ENCODE results near the gene KCTD3.

The KCTD3 gene

DNA sequence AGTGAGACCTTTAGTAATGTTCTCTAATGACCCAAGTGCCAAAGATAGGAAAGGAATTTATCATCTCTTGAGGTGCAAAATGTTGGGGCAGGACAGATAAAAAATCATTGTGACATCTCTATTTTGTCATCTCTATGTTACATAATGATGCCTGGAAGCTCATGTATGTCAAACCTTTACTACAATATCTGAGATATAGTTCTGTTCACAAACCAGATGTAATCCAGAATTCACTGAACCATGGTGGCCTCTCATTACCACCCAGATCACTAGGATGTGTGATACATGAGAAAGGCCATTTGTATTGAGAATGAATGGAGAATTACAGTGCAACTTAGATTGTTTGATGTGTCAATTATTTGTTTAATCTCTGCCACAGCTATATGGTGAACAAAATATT, 22.0 kb upstream of the KCTD3 start:
- Histone ChIP-seq H3K9ac (ENCODE audit: low read length) (no peak overlapping the region), H3K36me3 (replicated peaks; ENCODE audit: insufficient read depth, low read length) (no peaks in the 10 kb centered on the region), H3K9me3 (replicated peaks; ENCODE audit: insufficient read depth, low read length) (no peaks in the 10 kb centered on the region), H2AFZ (ENCODE audit: low read length) (no peak overlapping the region), H4K20me1 (ENCODE audit: insufficient read depth, low read length) (no peaks in the 10 kb centered on the region), H3K9me2 (replicated peaks; ENCODE audit: insufficient read depth, low read length) (no peaks in the 10 kb centered on the region), H3F3A (ENCODE audit: insufficient read depth, low read length) (peaks cover 9% of the 10 kb centered on the region), H3K27me3 (replicated peaks; ENCODE audit: insufficient read depth, low read length) (no peaks in the 10 kb centered on the region), H3K4me3 (ENCODE audit: low read length) (no peak overlapping the region), H3K4me2 (ENCODE audit: low read depth, low read length) (no peak overlapping the region), H3K27ac (ENCODE audit: low read length) (no peak overlapping the region), H3K79me2 (ENCODE audit: low read length) (no peaks in the 10 kb centered on the region), H3K4me1 (ENCODE audit: low read length) (peaks cover 9% of the 10 kb centered on the region)
- TF ChIP-seq, protein P1, sequence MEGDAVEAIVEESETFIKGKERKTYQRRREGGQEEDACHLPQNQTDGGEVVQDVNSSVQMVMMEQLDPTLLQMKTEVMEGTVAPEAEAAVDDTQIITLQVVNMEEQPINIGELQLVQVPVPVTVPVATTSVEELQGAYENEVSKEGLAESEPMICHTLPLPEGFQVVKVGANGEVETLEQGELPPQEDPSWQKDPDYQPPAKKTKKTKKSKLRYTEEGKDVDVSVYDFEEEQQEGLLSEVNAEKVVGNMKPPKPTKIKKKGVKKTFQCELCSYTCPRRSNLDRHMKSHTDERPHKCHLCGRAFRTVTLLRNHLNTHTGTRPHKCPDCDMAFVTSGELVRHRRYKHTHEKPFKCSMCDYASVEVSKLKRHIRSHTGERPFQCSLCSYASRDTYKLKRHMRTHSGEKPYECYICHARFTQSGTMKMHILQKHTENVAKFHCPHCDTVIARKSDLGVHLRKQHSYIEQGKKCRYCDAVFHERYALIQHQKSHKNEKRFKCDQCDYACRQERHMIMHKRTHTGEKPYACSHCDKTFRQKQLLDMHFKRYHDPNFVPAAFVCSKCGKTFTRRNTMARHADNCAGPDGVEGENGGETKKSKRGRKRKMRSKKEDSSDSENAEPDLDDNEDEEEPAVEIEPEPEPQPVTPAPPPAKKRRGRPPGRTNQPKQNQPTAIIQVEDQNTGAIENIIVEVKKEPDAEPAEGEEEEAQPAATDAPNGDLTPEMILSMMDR (IDR thresholded peaks at IDR 0.05; ENCODE audit: low read length): no peak
- TF ChIP-seq EZH2 (optimal IDR thresholded peaks at IDR 0.05; ENCODE audit: low read depth, low read length): no peak
- no peak for DNase-seq

DNA sequence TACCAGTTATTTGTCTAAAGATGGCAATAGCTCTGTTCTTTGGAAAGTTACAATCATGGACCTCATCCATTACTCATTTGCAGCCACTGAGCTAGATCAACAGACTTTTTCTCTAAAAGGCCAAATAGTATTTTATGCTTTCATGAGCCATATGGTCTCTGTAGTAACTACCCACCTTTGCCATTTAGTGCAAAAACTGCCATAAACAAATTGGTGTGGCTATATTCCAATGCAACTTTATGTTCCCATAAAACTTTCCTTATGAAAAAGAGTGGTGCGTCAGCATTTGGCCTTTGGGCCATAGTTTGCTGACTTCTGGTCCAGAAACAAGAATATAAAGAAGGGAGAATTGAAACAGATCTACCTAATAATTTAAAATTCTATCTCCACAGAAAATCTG, 20.1 kb upstream of the KCTD3 start:
- Histone ChIP-seq H3K36me3 (replicated peaks; ENCODE audit: insufficient read depth, low read length) (no peaks in the 10 kb centered on the region), H3K9me3 (replicated peaks; ENCODE audit: insufficient read depth, low read length) (no peaks in the 10 kb centered on the region), H3F3A (ENCODE audit: insufficient read depth, low read length) (peaks cover 9% of the 10 kb centered on the region), H3K9ac (ENCODE audit: low read length) (no peak overlapping the region), H3K79me2 (ENCODE audit: low read length) (no peaks in the 10 kb centered on the region), H2AFZ (ENCODE audit: low read length) (no peak overlapping the region), H3K27me3 (replicated peaks; ENCODE audit: insufficient read depth, low read length) (no peaks in the 10 kb centered on the region), H4K20me1 (ENCODE audit: insufficient read depth, low read length) (no peaks in the 10 kb centered on the region), H3K4me3 (ENCODE audit: low read length) (no peak overlapping the region), H3K4me2 (ENCODE audit: low read depth, low read length) (no peak overlapping the region), H3K9me2 (replicated peaks; ENCODE audit: insufficient read depth, low read length) (no peaks in the 10 kb centered on the region), H3K4me1 (ENCODE audit: low read length) (peaks cover 22% of the 10 kb centered on the region), H3K27ac (ENCODE audit: low read length) (no peak overlapping the region)
- DNase-seq: no peak
- TF ChIP-seq, protein P1 (IDR thresholded peaks at IDR 0.05; ENCODE audit: low read length): no peak
- TF ChIP-seq EZH2phosphoT487 (IDR thresholded peaks at IDR 0.05; ENCODE audit: low read length) (no peak), EZH2 (optimal IDR thresholded peaks at IDR 0.05; ENCODE audit: low read depth, low read length) (no peak)

DNA sequence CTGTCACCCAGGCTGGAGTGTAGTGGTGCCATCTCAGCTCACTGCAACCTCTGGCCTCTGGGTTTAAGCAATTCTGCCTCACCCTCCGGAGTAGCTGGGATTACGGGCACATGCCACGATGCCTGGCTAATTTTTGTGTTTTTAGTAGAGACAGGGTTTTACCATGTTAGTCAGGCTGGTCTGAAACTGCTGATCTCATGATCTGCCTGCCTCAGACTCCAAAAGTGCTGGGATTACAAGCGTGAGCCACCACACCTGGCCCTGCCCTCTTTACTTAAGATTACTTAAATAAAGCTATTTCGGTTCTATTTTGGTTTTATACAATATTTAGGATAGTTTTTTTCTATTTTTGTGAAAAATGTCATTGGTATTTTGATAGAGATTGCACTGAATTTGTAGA, 15.3 kb upstream of the KCTD3 start:
- Histone ChIP-seq H3K27me3 (replicated peaks; ENCODE audit: insufficient read depth, low read length) (no peaks in the 10 kb centered on the region), H3K79me2 (ENCODE audit: low read length) (no peaks in the 10 kb centered on the region), H4K20me1 (ENCODE audit: insufficient read depth, low read length) (no peaks in the 10 kb centered on the region), H3K9me3 (replicated peaks; ENCODE audit: insufficient read depth, low read length) (no peaks in the 10 kb centered on the region), H3K4me1 (ENCODE audit: low read length) (peaks cover 16% of the 10 kb centered on the region), H3K9ac (ENCODE audit: low read length) (no peak overlapping the region), H2AFZ (ENCODE audit: low read length) (0 out of 2 replicates have a peak overlapping the region, but pooled peaks have one; percentile 4), H3K27ac (ENCODE audit: low read length) (peak overlapping the region; percentile 48; the same call in 1 of the 2 replicates), H3K4me2 (ENCODE audit: low read depth, low read length) (peak overlapping the region; percentile 14; the same call in 1 of the 2 replicates), H3K36me3 (replicated peaks; ENCODE audit: insufficient read depth, low read length) (no peaks in the 10 kb centered on the region), H3F3A (ENCODE audit: insufficient read depth, low read length) (no peaks in the 10 kb centered on the region), H3K4me3 (ENCODE audit: low read length) (no peak overlapping the region), H3K9me2 (replicated peaks; ENCODE audit: insufficient read depth, low read length) (no peaks in the 10 kb centered on the region)
- TF ChIP-seq, protein P1 (IDR thresholded peaks at IDR 0.05; ENCODE audit: low read length): no peak
- no peak for TF ChIP-seq EZH2 (optimal IDR thresholded peaks at IDR 0.05; ENCODE audit: low read depth, low read length)
- TF ChIP-seq EZH2phosphoT487 (IDR thresholded peaks at IDR 0.05; ENCODE audit: low read length): no peak
- DNase-seq: peak; percentile 48

Measured in MM.1S (cell line).